Keratinocyte (primary cell): ENCODE measurements around the gene FAF1. TPM values are rescaled to one million over a fixed set of nuclear protein-coding genes. Genes with fewer than 3 reads are reported as not detected.

Source experiments
- DNase-seq: peaks from one replicate; pipeline ENCODE4 v3.0.0-alpha.2; 2011; ENCODE audit warnings: low read depth, missing footprints, low spot score
- FAIRE-seq: peaks from 2 replicates; lab custom pipeline; 2011; peaks lifted over from hg19 to GRCh38; lab: Jason Lieb, UNC
- H2AFZ ChIP-seq: 2 replicates; pipeline ENCODE4 v1.6.0; 2012; ENCODE audit warnings: low read length, control low read depth, inconsistent platforms; ENCODE audit not compliant: control insufficient read depth
- H3K27ac ChIP-seq: 2 replicates; pipeline ENCODE4 v1.5.1; 2011; ENCODE audit warnings: low read length; ENCODE audit not compliant: control insufficient read depth, insufficient read depth
- H3K27me3 ChIP-seq: 3 replicates; pipeline ENCODE4 v1.6.0; 2011; ENCODE audit warnings: low read length; ENCODE audit not compliant: control insufficient read depth, insufficient read depth; ENCODE audit errors: extremely low read depth
- H3K36me3 ChIP-seq, 2 experiments: 2 replicates in 1 of 2; 3 replicates in 1 of 2; pipeline ENCODE4 v1.5.1; 2011; ENCODE audit warnings: low read length in 2 of 2, mild to moderate bottlenecking in 1 of 2; ENCODE audit not compliant: control insufficient read depth in 2 of 2, insufficient read depth in 2 of 2; ENCODE audit errors: extremely low read depth in 1 of 2
- H3K4me1 ChIP-seq: 3 replicates; pipeline ENCODE4 v1.5.1; 2011; ENCODE audit warnings: low read length; ENCODE audit not compliant: control insufficient read depth, insufficient read depth; ENCODE audit errors: extremely low read depth
- H3K4me2 ChIP-seq: 3 replicates; pipeline ENCODE4 v1.6.0; 2011; ENCODE audit warnings: low read depth, low read length; ENCODE audit not compliant: control insufficient read depth, insufficient read depth; ENCODE audit errors: extremely low read depth
- H3K4me3 ChIP-seq, 3 experiments: fragments of 200-600 bp in 1 of 3; sonication (generic) in 1 of 3; 2 replicates in 2 of 3; 3 replicates in 1 of 3; pipeline ENCODE4 v1.5.1; 2011 to 2016; ENCODE audit warnings: low read length in 3 of 3, mild to moderate bottlenecking in 3 of 3, control low read depth in 2 of 3, inconsistent platforms in 1 of 3, low read depth in 1 of 3, mixed read lengths in 1 of 3, mixed run types in 1 of 3, moderate library complexity in 1 of 3; ENCODE audit not compliant: control insufficient read depth in 2 of 3, insufficient read depth in 2 of 3; ENCODE audit errors: extremely low read depth in 1 of 3
- H3K79me2 ChIP-seq: 2 replicates; pipeline ENCODE4 v1.6.0; 2012; ENCODE audit warnings: low read length; ENCODE audit not compliant: control insufficient read depth, insufficient read depth
- H3K9ac ChIP-seq: 3 replicates; pipeline ENCODE4 v1.6.0; 2011; ENCODE audit warnings: low read length; ENCODE audit not compliant: control insufficient read depth, insufficient read depth; ENCODE audit errors: extremely low read depth
- H3K9me1 ChIP-seq: 3 replicates; pipeline ENCODE4 v1.6.0; 2011; ENCODE audit warnings: low read length; ENCODE audit not compliant: control insufficient read depth, insufficient read depth; ENCODE audit errors: extremely low read depth
- H3K9me3 ChIP-seq: 2 replicates; pipeline ENCODE4 v1.5.1; 2012; ENCODE audit warnings: low read depth, low read length; ENCODE audit not compliant: control insufficient read depth
- H4K20me1 ChIP-seq: 3 replicates; pipeline ENCODE4 v1.6.0; 2011; ENCODE audit warnings: low read length; ENCODE audit not compliant: control insufficient read depth, insufficient read depth; ENCODE audit errors: extremely low read depth
- CTCF ChIP-seq, 3 experiments: IDR thresholded peaks in 1 of 3; conservative IDR thresholded peaks in 1 of 3; optimal IDR thresholded peaks in 1 of 3; 2 replicates in 2 of 3; 3 replicates in 1 of 3; pipeline versions ENCODE3 to v1.5.1; 2011; ENCODE audit warnings: low read length in 3 of 3, mild to moderate bottlenecking in 3 of 3, moderate library complexity in 2 of 3, control low read depth in 1 of 3, inconsistent platforms in 1 of 3; ENCODE audit not compliant: insufficient read depth in 2 of 3; ENCODE audit errors: extremely low read depth in 1 of 3
- EZH2 ChIP-seq: IDR thresholded peaks from one replicate; pipeline ENCODE4 v1.6.1; 2012; ENCODE audit warnings: inconsistent platforms, mild to moderate bottlenecking, low read length, moderate library complexity
- dilution Hi-C: fragments of 300-500 bp; cut with MboI; formaldehyde crosslinking; loops from one replicate; pipeline ENCODE4 v1.7.0; 2020; ENCODE audit warnings: low sequenced_read_pairs; ENCODE audit not compliant: extremely low pct_ligation_motif_present
- polyA plus RNA-seq, 5 experiments: library from polyadenylated mRNA; depleted of rRNA in 3 of 5; stranded (reverse) in 3 of 5; stranded (forward) in 1 of 5; unstranded in 1 of 5; fragments of >200 nt; gene quantifications; 1 replicate in 1 of 5; 2 replicates in 3 of 5; 3 replicates in 1 of 5; pipeline versions ENCODE4 v1.2.1 to v1.2.3, GENCODE V29; 2011 to 2012; ENCODE audit warnings: missing spikeins in 2 of 5, low read depth in 1 of 5, low replicate concordance in 1 of 5

The FAF1 gene
- polyA plus RNA-seq, 1 donor (not counting 4 experiments of a cell fraction or from before 2014, with no cell fraction given): 33.1 TPM

- no peaks in the 10 kb centered on the region for H3K79me2 ChIP-seq
- H3K27ac ChIP-seq: no peak overlapping the region
- dilution Hi-C loops: no loop called here
Measured at GRCh38 chr1:50980505-50980904, 20.4 kb upstream of the FAF1 start.

GRCh38 chr1:50979937-50980336, 19.9 kb upstream of the FAF1 start:
- no peak overlapping the region for H3K9ac ChIP-seq
- dilution Hi-C loops: no loop called here
- H2AFZ ChIP-seq: no peak overlapping the region
- H4K20me1 ChIP-seq: no peaks in the 10 kb centered on the region
- no peaks in the 10 kb centered on the region for H3K79me2 ChIP-seq
- TF ChIP-seq CTCF (optimal IDR thresholded peaks at IDR 0.05 in 1 of 3, IDR thresholded peaks at IDR 0.05 in 1 of 3, conservative IDR thresholded peaks at IDR 0.05 in 1 of 3; ENCODE audit: extremely low read depth in 1 of 3, insufficient read depth in 2 of 3, low read length in 3 of 3) (no peak), EZH2 (no peak)
- DNase-seq (no peak), FAIRE-seq (no peak)
- H3K4me1 ChIP-seq: peaks cover 14% of the 10 kb centered on the region
- H3K4me3 ChIP-seq: no peak overlapping the region
- no peaks in the 10 kb centered on the region for H3K9me3 ChIP-seq
- no peaks in the 10 kb centered on the region for H3K36me3 ChIP-seq
- H3K27ac ChIP-seq: no peak overlapping the region
- H3K9me1 ChIP-seq: no peaks in the 10 kb centered on the region
- no peaks in the 10 kb centered on the region for H3K27me3 ChIP-seq
- no peak overlapping the region for H3K4me2 ChIP-seq

More at GRCh38 chr1:50980505-50980904, 20.4 kb upstream of the FAF1 start:
- DNase-seq (no peak), FAIRE-seq (no peak)
- Histone ChIP-seq H3K27me3 (no peaks in the 10 kb centered on the region), H3K9me3 (no peaks in the 10 kb centered on the region), H3K4me1 (peaks cover 14% of the 10 kb centered on the region), H3K36me3 (no peaks in the 10 kb centered on the region), H3K4me3 (no peak overlapping the region), H3K4me2 (no peak overlapping the region), H4K20me1 (no peaks in the 10 kb centered on the region), H3K9ac (no peak overlapping the region), H2AFZ (no peak overlapping the region), H3K9me1 (no peaks in the 10 kb centered on the region)
- TF ChIP-seq CTCF (optimal IDR thresholded peaks at IDR 0.05 in 1 of 3, IDR thresholded peaks at IDR 0.05 in 1 of 3, conservative IDR thresholded peaks at IDR 0.05 in 1 of 3; ENCODE audit: extremely low read depth in 1 of 3, insufficient read depth in 2 of 3, low read length in 3 of 3): no peak
- TF ChIP-seq EZH2: no peak
